RWPE1 (cell line): Measurements from ENCODE around the gene DCTD.

Experiments used
- CTCF ChIA-PET: fragments of 350-600 bp; sonication (Branson Sonifier 250); formaldehyde crosslinking; extraction: SDS; loops from one replicate; lab custom pipeline; 2021; lab: Yijun Ruan, JAX
- POLR2A ChIA-PET: fragments of 400-600 bp; formaldehyde crosslinking; extraction: SDS; loops from one replicate; lab custom pipeline; 2020; ENCODE audit warnings: antibody characterized with exemption; ENCODE audit not compliant: low non-redundant PET; lab: Yijun Ruan, JAX
- DNase-seq: peaks from one replicate; pipeline ENCODE4 v3.0.0; 2012; ENCODE audit warnings: low spot score
- H3K27ac ChIP-seq: fragments of 450-650 bp; 2 replicates; pipeline ENCODE4 v1.5.1; 2017
- CTCF ChIP-seq: fragments of 450-650 bp; conservative IDR thresholded peaks from 2 replicates; pipeline ENCODE4 v1.5.1; 2017; ENCODE audit warnings: low read depth, mild to moderate bottlenecking

Gene DCTD

GRCh38 chr4:182884040-182884439, 33.1 kb downstream of the DCTD start:
- H3K27ac ChIP-seq, result no peak overlapping the region
- DNase-seq, result no peak
- POLR2A ChIA-PET, result no interaction called here
- no peak for TF ChIP-seq CTCF
- CTCF ChIA-PET, result no interaction called here

GRCh38 chr4:182883351-182883750, 33.8 kb downstream of the DCTD start:
- ChIA-PET POLR2A (no interaction called here), CTCF (no interaction called here)
- H3K27ac ChIP-seq, result no peak overlapping the region
- no peak for TF ChIP-seq CTCF
- DNase-seq, result no peak

DNA sequence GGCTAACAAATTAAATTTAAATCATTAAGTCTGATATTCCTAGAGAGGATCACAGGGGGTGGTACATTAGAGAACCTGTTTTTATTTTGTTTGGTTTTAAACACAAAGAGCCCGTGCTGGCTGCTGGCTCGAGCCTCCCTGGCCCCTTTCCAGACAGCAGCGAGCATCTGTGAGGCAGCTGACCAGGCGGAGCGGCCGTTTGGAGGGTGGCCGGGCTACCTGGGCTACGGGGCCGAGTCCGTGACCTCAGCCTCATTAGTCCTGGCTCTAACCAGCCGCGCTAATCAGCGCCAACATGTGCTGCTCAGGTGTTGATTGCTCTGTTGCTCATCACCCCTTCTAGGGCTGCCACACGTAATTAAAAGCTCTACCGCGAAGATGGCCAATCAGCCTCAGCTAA, 35.3 kb downstream of the DCTD start:
- DNase-seq, result no peak
- POLR2A ChIA-PET, result interaction anchor here (0.7 kb wide), 1 partner anchor 9 kb away, joined by 3 read pairs; no protein-coding TSS in a partner anchor
- TF ChIP-seq CTCF, result no peak
- CTCF ChIA-PET, result no interaction called here
- no peak overlapping the region for H3K27ac ChIP-seq

DNA sequence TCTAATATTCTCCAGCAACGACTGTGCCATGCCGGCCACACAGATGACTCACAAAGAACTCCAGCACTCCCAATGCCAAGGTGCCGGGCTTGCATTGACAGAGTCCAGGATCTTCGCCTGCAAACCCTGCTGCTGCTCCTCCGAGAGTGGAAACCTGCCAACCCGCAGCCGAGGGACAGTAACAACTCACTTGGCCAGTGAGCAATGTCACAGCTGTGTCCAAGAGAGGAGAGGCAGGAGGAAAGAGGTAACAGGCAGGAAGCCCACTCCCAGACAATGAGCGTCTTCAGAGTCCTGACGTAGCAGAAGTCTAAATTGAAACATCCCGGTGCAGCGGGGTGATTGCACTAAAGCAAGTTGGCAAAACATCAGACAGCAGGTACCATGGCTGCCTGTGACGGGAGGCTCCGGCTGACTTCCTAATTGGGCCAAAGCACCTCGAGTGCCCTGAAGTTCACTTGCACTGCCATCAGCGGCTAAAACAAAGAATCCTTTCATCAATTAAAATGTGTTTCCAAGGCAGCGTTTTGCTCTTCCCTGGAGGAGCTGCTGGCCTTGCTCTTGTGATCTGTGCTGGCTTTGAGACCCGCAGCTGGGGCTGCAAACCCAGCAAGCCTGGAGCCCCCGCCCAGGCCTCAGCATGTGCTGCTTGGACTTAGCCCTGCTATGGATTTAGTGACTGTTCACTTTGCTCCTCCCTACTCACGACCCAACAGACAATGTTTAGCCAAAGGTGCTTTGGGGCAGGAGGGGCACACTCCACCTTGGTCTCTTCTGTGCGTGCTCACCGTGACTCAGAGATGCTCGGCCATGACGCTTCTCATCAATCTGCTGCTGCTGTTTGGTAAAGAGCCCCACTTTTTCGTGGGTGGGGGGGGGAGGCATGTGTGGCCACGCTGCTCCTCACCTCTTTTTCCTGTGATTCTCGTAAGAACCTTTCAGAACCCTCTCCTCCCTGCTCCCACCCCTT, 36.5 kb downstream of the DCTD start:
- POLR2A ChIA-PET, result no interaction called here
- H3K27ac ChIP-seq, result peak overlapping the region; percentile 65

GRCh38 chr4:182879913-182880312, 37.3 kb downstream of the DCTD start:
- no peak for DNase-seq
- peak overlapping the region; percentile 65 for H3K27ac ChIP-seq
- TF ChIP-seq CTCF, result no peak
- CTCF ChIA-PET, result no interaction called here
- POLR2A ChIA-PET, result no interaction called here

More for the DNA sequence above, 36.5 kb downstream of the DCTD start:
- CTCF ChIA-PET, result no interaction called here
- TF ChIP-seq CTCF, result no peak
- peak; percentile 41 for DNase-seq

- no peak for TF ChIP-seq CTCF
- DNase-seq, result no peak
- ChIA-PET POLR2A (no interaction called here), CTCF (interaction anchor here (0.5 kb wide), 2 partner anchors 35 to 112 kb away, joined by 3 read pairs; no protein-coding TSS in a partner anchor)
- H3K27ac ChIP-seq, result no peak overlapping the region
Observed at GRCh38 chr4:182878633-182879495, 38.3 kb downstream of the DCTD start.
